ENCODE data around the gene NDFIP1. TPM values are rescaled to one million over a fixed set of nuclear protein-coding genes. Genes with fewer than 3 reads are reported as not detected.
"Not testable (repeated sequence)": the region's sequence is repeated elsewhere in the genome, so short reads cannot be mapped to it uniquely, and the experiment has no call there.

The NDFIP1 gene
- total RNA-seq, 1 donor from 2014 or later = 114 TPM

DNA sequence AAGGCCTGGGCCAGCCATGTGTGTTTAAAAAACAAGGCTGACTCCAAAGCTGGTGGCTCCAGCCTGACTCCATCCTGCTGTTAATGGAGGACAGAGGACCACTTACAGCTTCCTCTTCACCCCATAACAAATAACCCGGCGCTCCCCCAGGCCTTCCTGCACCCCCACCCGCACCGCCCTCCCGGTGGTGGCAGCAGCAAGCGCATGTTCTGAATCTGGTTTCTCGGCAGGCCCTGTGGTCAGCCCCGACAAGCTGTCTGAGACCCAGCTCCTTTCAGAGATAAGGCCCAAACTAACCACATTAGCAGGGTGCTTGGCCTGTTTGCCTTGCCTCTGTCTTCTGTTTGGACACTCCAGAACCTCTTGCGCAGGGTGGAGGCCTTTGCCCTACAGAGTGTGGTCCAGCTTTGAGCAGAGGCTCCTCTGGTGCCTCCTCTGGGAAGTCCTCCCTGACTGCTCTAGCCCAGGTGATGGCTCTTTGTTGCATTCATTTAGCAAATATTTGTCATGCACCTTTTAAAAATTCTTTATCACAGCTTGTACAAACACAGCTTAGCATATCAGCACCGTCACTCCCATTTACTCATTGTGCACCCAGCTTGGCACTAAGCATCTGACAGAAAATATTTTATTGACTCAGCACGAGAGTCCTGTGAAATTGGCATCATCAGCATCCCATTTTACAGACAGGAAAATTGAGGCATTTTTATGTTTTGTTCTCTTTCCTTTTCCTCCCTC, 78.4 kb downstream of the NDFIP1 start:
- DNase-seq (ENCODE audit: low spot score) = no peak

DNA sequence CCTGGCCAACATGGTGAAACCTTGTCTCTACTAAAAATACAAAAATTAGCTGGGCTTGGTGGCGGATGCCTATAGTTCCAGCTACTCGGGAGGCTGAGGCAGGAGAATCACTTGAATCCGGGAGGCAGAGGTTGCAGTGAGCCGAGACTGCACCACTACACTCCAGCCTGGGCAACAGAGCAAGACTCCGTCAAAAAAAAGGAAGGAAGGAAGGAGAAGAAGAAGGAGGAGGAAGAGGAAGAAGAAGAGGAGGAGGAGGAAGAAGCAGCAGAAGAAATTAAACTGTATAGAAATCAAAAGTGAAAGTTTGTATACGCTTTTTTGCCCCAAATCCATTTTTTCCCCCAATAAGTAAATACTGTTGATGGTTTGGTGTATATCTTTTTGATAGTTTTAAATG, 80.1 kb downstream of the NDFIP1 start:
- DNase-seq (ENCODE audit: low spot score) = not testable (repeated sequence)

DNA sequence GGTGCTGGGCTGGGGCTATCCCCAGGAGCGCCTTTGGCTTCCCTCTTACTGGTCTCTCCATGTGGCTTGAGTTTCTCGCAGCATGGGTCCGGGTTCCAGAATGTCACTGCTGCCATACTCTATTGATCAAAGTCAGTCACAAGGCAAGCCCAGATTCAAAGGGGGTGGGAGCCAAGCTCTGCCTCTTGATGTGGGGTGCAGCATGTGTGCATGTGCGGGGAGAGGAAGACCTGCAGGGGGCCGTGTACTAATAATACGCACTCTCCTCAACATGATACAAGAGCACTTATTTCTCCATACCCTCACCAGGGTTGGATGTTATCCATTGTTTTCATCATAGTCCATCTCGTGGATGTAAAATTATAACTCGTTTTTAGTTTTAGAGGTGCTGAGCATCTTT, 81.2 kb downstream of the NDFIP1 start:
- no peak for DNase-seq (ENCODE audit: low spot score)

GRCh38 chr5:142191776-142192175, 83.2 kb downstream of the NDFIP1 start:
- no peak for DNase-seq (ENCODE audit: low spot score)

GRCh38 chr5:142192286-142193113, 83.9 kb downstream of the NDFIP1 start:
- DNase-seq (ENCODE audit: low spot score) = no peak

- no peak for DNase-seq (ENCODE audit: low spot score)
These were observed 84.5 kb downstream of the NDFIP1 start for GRCh38 chr5:142193114-142193428.

- no peak for DNase-seq (ENCODE audit: low spot score)
These were observed 88.5 kb downstream of the NDFIP1 start for GRCh38 chr5:142197098-142197497.

DNA sequence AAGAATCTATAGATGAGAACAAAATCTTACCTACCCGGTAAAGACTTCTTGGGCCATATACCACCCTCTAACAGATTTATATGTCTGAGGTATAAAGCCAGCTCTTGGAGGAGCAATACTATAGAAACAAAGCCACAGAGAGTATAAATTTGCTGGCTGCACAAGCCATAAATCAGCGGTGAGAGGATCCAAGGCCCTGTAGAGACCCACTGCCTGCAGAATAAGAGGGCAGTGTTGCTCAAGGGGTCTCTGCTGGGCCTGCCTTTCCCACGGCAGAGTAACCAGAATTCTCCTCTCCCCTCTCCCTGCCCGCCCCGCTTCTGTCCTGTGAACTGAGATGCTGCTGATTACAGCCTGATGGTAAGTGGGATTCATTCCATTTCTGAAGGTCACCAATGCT, 89.2 kb downstream of the NDFIP1 start:
- no peak for DNase-seq (ENCODE audit: low spot score)

- DNase-seq (ENCODE audit: low spot score) = no peak
These were observed 90.8 kb downstream of the NDFIP1 start for GRCh38 chr5:142199388-142199787.

- no peak for DNase-seq (ENCODE audit: low spot score)
These were observed 91.8 kb downstream of the NDFIP1 start for GRCh38 chr5:142200387-142200786.

DNA sequence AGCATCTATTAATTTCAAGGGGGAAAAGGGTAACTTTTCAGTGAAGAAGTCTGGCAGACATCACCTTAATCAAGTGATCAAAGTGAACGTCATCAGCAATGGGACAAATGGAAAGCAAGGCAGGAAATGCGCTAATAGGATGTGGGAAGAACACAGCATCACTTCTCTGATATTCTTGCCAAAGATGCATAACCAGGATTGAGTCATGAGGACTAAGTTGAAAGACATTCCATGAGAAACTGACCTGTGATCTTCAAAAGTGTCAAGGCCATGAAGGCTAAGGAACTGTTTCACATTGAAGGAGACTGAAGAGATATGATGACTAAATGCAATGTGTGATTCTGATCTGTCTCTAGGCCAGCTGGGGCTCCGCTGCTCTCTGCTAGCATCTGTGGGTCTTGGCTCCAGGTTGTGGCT, 92.9 kb downstream of the NDFIP1 start:
- no peak for DNase-seq (ENCODE audit: low spot score)

- DNase-seq (ENCODE audit: low spot score) = no peak
These were observed 93.7 kb downstream of the NDFIP1 start for GRCh38 chr5:142202282-142202681.

Other genes with a start within 250 kb of the NDFIP1 start
- gene PCDH1, start 230.4 kb upstream of the NDFIP1 start, total RNA-seq (ENCODE audit: insufficient read depth, low replicate concordance) = 9.9 TPM
- gene DELE1, start 184.9 kb upstream of the NDFIP1 start, total RNA-seq (ENCODE audit: insufficient read depth, low replicate concordance) = 63.8 TPM
- 5.1 TPM for gene PCDH12, start 150.6 kb upstream of the NDFIP1 start, total RNA-seq (ENCODE audit: insufficient read depth, low replicate concordance)
- gene RNF14, start 139.7 kb upstream of the NDFIP1 start, total RNA-seq (ENCODE audit: insufficient read depth, low replicate concordance) = 37.1 TPM
- 14.0 TPM for gene GNPDA1, start 95.8 kb upstream of the NDFIP1 start, total RNA-seq (ENCODE audit: insufficient read depth, low replicate concordance)
- 3.1 TPM for gene SPRY4, start 216.2 kb downstream of the NDFIP1 start, total RNA-seq (ENCODE audit: insufficient read depth, low replicate concordance)

All from umbilical cord (tissue), 2 donors.